ENCODE measurements around the gene BCL7C.

The BCL7C gene

GRCh38 chr16:30902029-30902972, 8.4 kb upstream of the BCL7C start:
- H3K27me3 ChIP-seq (ENCODE audit: control insufficient read depth, insufficient read depth, low read length): 0 out of 2 replicates have a peak, but pooled peaks cover 4% of the 10 kb centered on the region
- peak overlapping the region; percentile 66 for H3K4me3 ChIP-seq (ENCODE audit: low read depth, low read length)
- no peaks in the 10 kb centered on the region for H3K4me1 ChIP-seq (ENCODE audit: control insufficient read depth, insufficient read depth, low read length)
- H3K9ac ChIP-seq (ENCODE audit: low read depth, low read length): peak overlapping the region; percentile 61; the same call in 1 of the 2 replicates
- no peaks in the 10 kb centered on the region for H3K9me3 ChIP-seq (ENCODE audit: control insufficient read depth, insufficient read depth, low read length)
- peak overlapping the region; percentile 26 for H3K27ac ChIP-seq (ENCODE audit: low read depth, low read length)
- H3K36me3 ChIP-seq (ENCODE audit: control insufficient read depth, insufficient read depth, low read length): no peaks in the 10 kb centered on the region

- no peaks in the 10 kb centered on the region for H3K36me3 ChIP-seq (ENCODE audit: control insufficient read depth, insufficient read depth, low read length)
- 0 out of 2 replicates have a peak, but pooled peaks cover 4% of the 10 kb centered on the region for H3K27me3 ChIP-seq (ENCODE audit: control insufficient read depth, insufficient read depth, low read length)
- H3K27ac ChIP-seq (ENCODE audit: low read depth, low read length): no peak overlapping the region
- H3K4me3 ChIP-seq (ENCODE audit: low read depth, low read length): peak overlapping the region; percentile 66; the same call in 1 of the 2 replicates
- H3K4me1 ChIP-seq (ENCODE audit: control insufficient read depth, insufficient read depth, low read length): no peaks in the 10 kb centered on the region
- H3K9ac ChIP-seq (ENCODE audit: low read depth, low read length): no peak overlapping the region
- no peaks in the 10 kb centered on the region for H3K9me3 ChIP-seq (ENCODE audit: control insufficient read depth, insufficient read depth, low read length)
These were observed 7.5 kb upstream of the BCL7C start for GRCh38 chr16:30901201-30902028.

- 0 out of 2 replicates have a peak, but pooled peaks cover 4% of the 10 kb centered on the region for H3K27me3 ChIP-seq (ENCODE audit: control insufficient read depth, insufficient read depth, low read length)
- H3K4me3 ChIP-seq (ENCODE audit: low read depth, low read length): no peak overlapping the region
- H3K9me3 ChIP-seq (ENCODE audit: control insufficient read depth, insufficient read depth, low read length): no peaks in the 10 kb centered on the region
- H3K36me3 ChIP-seq (ENCODE audit: control insufficient read depth, insufficient read depth, low read length): no peaks in the 10 kb centered on the region
- no peak overlapping the region for H3K27ac ChIP-seq (ENCODE audit: low read depth, low read length)
- peaks cover 6% of the 10 kb centered on the region for H3K4me1 ChIP-seq (ENCODE audit: control insufficient read depth, insufficient read depth, low read length)
- H3K9ac ChIP-seq (ENCODE audit: low read depth, low read length): no peak overlapping the region
These were observed 6.7 kb upstream of the BCL7C start for GRCh38 chr16:30900588-30900987.

GRCh38 chr16:30899794-30900193, 5.9 kb upstream of the BCL7C start:
- Histone ChIP-seq H3K27me3 (ENCODE audit: control insufficient read depth, insufficient read depth, low read length) (peaks cover 11% of the 10 kb centered on the region), H3K36me3 (ENCODE audit: control insufficient read depth, insufficient read depth, low read length) (no peaks in the 10 kb centered on the region), H3K9me3 (ENCODE audit: control insufficient read depth, insufficient read depth, low read length) (no peaks in the 10 kb centered on the region), H3K27ac (ENCODE audit: low read depth, low read length) (no peak overlapping the region), H3K4me1 (ENCODE audit: control insufficient read depth, insufficient read depth, low read length) (peaks cover 8% of the 10 kb centered on the region), H3K4me3 (ENCODE audit: low read depth, low read length) (no peak overlapping the region), H3K9ac (ENCODE audit: low read depth, low read length) (no peak overlapping the region)

- Histone ChIP-seq H3K4me3 (ENCODE audit: low read depth, low read length) (peak overlapping the region; percentile 70), H3K27me3 (ENCODE audit: control insufficient read depth, insufficient read depth, low read length) (peaks cover 18% of the 10 kb centered on the region)
These were observed 3.2 kb upstream of the BCL7C start for GRCh38 chr16:30896889-30897733.

GRCh38 chr16:30896261-30896888, 2.5 kb upstream of the BCL7C start, which contains the start of gene CTF1:
CTF1 (plus strand) TSS chr16:30896614; CDS start chr16:30896644, 30 bp downstream.
- peaks cover 8% of the 10 kb centered on the region for H3K4me1 ChIP-seq (ENCODE audit: control insufficient read depth, insufficient read depth, low read length)
- peaks cover 18% of the 10 kb centered on the region for H3K27me3 ChIP-seq (ENCODE audit: control insufficient read depth, insufficient read depth, low read length)
- H3K36me3 ChIP-seq (ENCODE audit: control insufficient read depth, insufficient read depth, low read length): no peaks in the 10 kb centered on the region
- H3K9me3 ChIP-seq (ENCODE audit: control insufficient read depth, insufficient read depth, low read length): no peaks in the 10 kb centered on the region
- H3K27ac ChIP-seq (ENCODE audit: low read depth, low read length): peak within 1 kb of the TSS; percentile 92
- H3K9ac ChIP-seq (ENCODE audit: low read depth, low read length): peak within 1 kb of the TSS; percentile 48
- peak within 1 kb of the TSS; percentile 70 for H3K4me3 ChIP-seq (ENCODE audit: low read depth, low read length)

More at GRCh38 chr16:30896889-30897733, 3.2 kb upstream of the BCL7C start:
- Histone ChIP-seq H3K4me1 (ENCODE audit: control insufficient read depth, insufficient read depth, low read length) (peaks cover 8% of the 10 kb centered on the region), H3K9me3 (ENCODE audit: control insufficient read depth, insufficient read depth, low read length) (no peaks in the 10 kb centered on the region), H3K36me3 (ENCODE audit: control insufficient read depth, insufficient read depth, low read length) (no peaks in the 10 kb centered on the region), H3K9ac (ENCODE audit: low read depth, low read length) (peak overlapping the region; percentile 16; the same call in 1 of the 2 replicates), H3K27ac (ENCODE audit: low read depth, low read length) (peak overlapping the region; percentile 92)

- Histone ChIP-seq H3K4me1 (ENCODE audit: control insufficient read depth, insufficient read depth, low read length) (peaks cover 8% of the 10 kb centered on the region), H3K9ac (ENCODE audit: low read depth, low read length) (peak overlapping the region; percentile 48; the same call in 1 of the 2 replicates), H3K4me3 (ENCODE audit: low read depth, low read length) (peak overlapping the region; percentile 70), H3K27me3 (ENCODE audit: control insufficient read depth, insufficient read depth, low read length) (peaks cover 14% of the 10 kb centered on the region), H3K9me3 (ENCODE audit: control insufficient read depth, insufficient read depth, low read length) (no peaks in the 10 kb centered on the region), H3K27ac (ENCODE audit: low read depth, low read length) (peak overlapping the region; percentile 92), H3K36me3 (ENCODE audit: control insufficient read depth, insufficient read depth, low read length) (no peaks in the 10 kb centered on the region)
These were observed 1.9 kb upstream of the BCL7C start for GRCh38 chr16:30895627-30896260.

GRCh38 chr16:30894540-30895368, 877 bp upstream of the BCL7C start:
- H3K36me3 ChIP-seq (ENCODE audit: control insufficient read depth, insufficient read depth, low read length): no peaks in the 10 kb centered on the region
- H3K9me3 ChIP-seq (ENCODE audit: control insufficient read depth, insufficient read depth, low read length): no peaks in the 10 kb centered on the region
- H3K4me3 ChIP-seq (ENCODE audit: low read depth, low read length): peak overlapping the region; percentile 90
- H3K27ac ChIP-seq (ENCODE audit: low read depth, low read length): peak overlapping the region; percentile 51
- peaks cover 8% of the 10 kb centered on the region for H3K4me1 ChIP-seq (ENCODE audit: control insufficient read depth, insufficient read depth, low read length)
- 0 out of 2 replicates have a peak overlapping the region, but pooled peaks have one; percentile 48 for H3K9ac ChIP-seq (ENCODE audit: low read depth, low read length)
- peaks cover 14% of the 10 kb centered on the region for H3K27me3 ChIP-seq (ENCODE audit: control insufficient read depth, insufficient read depth, low read length)

GRCh38 chr16:30893417-30893743, 497 bp downstream of the BCL7C start:
- Histone ChIP-seq H3K9me3 (ENCODE audit: control insufficient read depth, insufficient read depth, low read length) (no peaks in the 10 kb centered on the region), H3K36me3 (ENCODE audit: control insufficient read depth, insufficient read depth, low read length) (peaks cover 6% of the 10 kb centered on the region; the same call in 1 of the 2 replicates), H3K27ac (ENCODE audit: low read depth, low read length) (no peak overlapping the region), H3K4me3 (ENCODE audit: low read depth, low read length) (peak overlapping the region; percentile 90), H3K9ac (ENCODE audit: low read depth, low read length) (peak overlapping the region; percentile 63), H3K27me3 (ENCODE audit: control insufficient read depth, insufficient read depth, low read length) (peaks cover 14% of the 10 kb centered on the region), H3K4me1 (ENCODE audit: control insufficient read depth, insufficient read depth, low read length) (peaks cover 8% of the 10 kb centered on the region)
